GM23338 (cell line): ENCODE data around the gene RBM33.

Source experiments
- CREB1 ChIP-seq: fragments of 250-450 bp; sonication (Bioruptor Pico); IDR thresholded peaks from 2 replicates; pipeline ENCODE4 v1.5.0; 2020; ENCODE audit warnings: low read depth, mild to moderate bottlenecking, moderate library complexity
- CTCF ChIP-seq, 2 experiments: fragments of 200-600 bp in 1 of 2; sonication (generic) in 1 of 2; conservative IDR thresholded peaks; 2 replicates each; pipeline versions ENCODE4 v1.5.1 to v1.6.1; 2016 to 2017; ENCODE audit warnings: antibody characterized with exemption in 2 of 2, low read depth in 2 of 2, mild to moderate bottlenecking in 2 of 2, moderate library complexity in 1 of 2
- EZH2 ChIP-seq: fragments of 200-600 bp; sonication (generic); IDR thresholded peaks from one replicate; pipeline ENCODE4 v1.8.0; 2017; ENCODE audit warnings: antibody characterized with exemption, mild to moderate bottlenecking, low read depth; ENCODE audit not compliant: unreplicated experiment
- EZH2phosphoT487 ChIP-seq: fragments of 200-600 bp; sonication (generic); IDR thresholded peaks from one replicate; pipeline ENCODE4 v1.8.1; 2018; ENCODE audit warnings: antibody characterized with exemption; ENCODE audit not compliant: unreplicated experiment
- NANOG ChIP-seq: IDR thresholded peaks from 2 replicates; pipeline ENCODE4 v1.6.1; 2016; ENCODE audit warnings: antibody characterized with exemption, borderline replicate concordance
- POLR2AphosphoS5 ChIP-seq: IDR thresholded peaks from 2 replicates; pipeline ENCODE4 v1.6.1; 2016; ENCODE audit warnings: antibody characterized with exemption, low read depth
- REST ChIP-seq: IDR thresholded peaks from one replicate; pipeline ENCODE4 v1.6.1; 2018; ENCODE audit warnings: antibody characterized with exemption; ENCODE audit not compliant: unreplicated experiment
- STAT1 ChIP-seq: IDR thresholded peaks from one replicate; pipeline ENCODE4 v1.6.1; 2016; ENCODE audit warnings: antibody characterized with exemption; ENCODE audit not compliant: unreplicated experiment
- ZNF114 ChIP-seq: fragments of 250-450 bp; sonication (Bioruptor Pico); IDR thresholded peaks from 2 replicates; pipeline ENCODE4 v1.5.0; 2020; ENCODE audit warnings: mild to moderate bottlenecking, moderate library complexity
- ZNF331 ChIP-seq: fragments of 250-450 bp; sonication (Bioruptor Pico); IDR thresholded peaks from 2 replicates; pipeline ENCODE4 v1.5.0; 2020; ENCODE audit warnings: low read depth, mild to moderate bottlenecking, moderate library complexity

- TF ChIP-seq REST (no peak), CTCF (conservative IDR thresholded peaks at IDR 0.05; ENCODE audit: low read depth in 2 of 2) (no peak), EZH2 (no peak), EZH2phosphoT487 (no peak), ZNF331 (CRISPR knock-in tag) (no peak), NANOG (no peak), POLR2AphosphoS5 (no peak), STAT1 (no peak), CREB1 (no peak), ZNF114 (no peak)
Observed at GRCh38 chr7:155821851-155822250, 177.4 kb downstream of the RBM33 start.
